ENCODE measurements around the gene TMPRSS2. TPM values are rescaled to one million over a fixed set of nuclear protein-coding genes. Genes with fewer than 3 reads are reported as not detected.
A peak's percentile ranks its signal among the peaks of the same experiment; 100 is the strongest.
"Not testable (repeated sequence)": the region's sequence is repeated elsewhere in the genome, so short reads cannot be mapped to it uniquely, and the experiment has no call there.

TMPRSS2 gene
- total RNA-seq, 1 donor from 2014 or later, result 1.3 TPM

DNA sequence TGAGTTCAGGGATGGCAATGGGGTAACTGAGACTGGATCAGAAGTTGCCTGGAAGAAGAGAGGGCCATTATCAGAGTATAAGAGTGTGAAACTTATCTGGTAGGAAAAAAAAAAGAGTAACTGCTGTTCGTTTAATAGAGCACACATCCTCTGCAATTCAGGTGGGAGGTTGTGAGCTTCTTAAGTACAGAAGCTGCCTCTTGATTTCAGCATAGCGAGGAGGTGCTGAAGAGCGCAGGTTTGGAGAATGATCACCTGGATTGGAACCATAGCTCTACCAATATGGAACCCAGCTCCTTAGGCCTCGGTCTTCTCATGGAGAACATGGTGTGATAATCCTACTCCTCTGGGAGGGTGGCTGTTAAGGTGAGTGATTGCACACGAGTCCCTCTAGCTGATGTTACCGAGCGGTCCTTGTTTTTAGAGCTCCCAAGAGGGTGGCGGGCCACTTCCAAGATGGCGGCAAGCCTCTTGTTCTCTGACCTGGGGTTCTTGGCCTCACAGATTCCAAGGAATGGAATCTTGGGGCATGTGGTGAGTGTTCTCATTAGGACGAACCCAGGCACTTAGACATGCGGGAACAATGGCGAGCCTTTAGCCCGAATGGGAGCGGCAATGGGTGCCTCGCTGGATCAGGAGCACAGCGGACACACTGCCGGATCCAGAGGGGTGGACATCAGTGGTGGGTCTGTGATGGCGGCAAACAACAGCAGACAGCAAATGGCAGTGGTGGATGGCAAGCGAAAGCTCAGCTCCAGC, 85.2 kb downstream of the TMPRSS2 start:
- Mint-ChIP-seq H3K27me3 (ENCODE audit: low read depth) (peaks cover 15% of the 10 kb centered on the region), H3K27ac (no peak overlapping the region), H3K4me1 (peaks cover 24% of the 10 kb centered on the region), H3K36me3 (no peaks in the 10 kb centered on the region), H3K9me3 (peaks cover 4% of the 10 kb centered on the region), H3K4me3 (no peak overlapping the region)
- TF ChIP-seq, protein P1, sequence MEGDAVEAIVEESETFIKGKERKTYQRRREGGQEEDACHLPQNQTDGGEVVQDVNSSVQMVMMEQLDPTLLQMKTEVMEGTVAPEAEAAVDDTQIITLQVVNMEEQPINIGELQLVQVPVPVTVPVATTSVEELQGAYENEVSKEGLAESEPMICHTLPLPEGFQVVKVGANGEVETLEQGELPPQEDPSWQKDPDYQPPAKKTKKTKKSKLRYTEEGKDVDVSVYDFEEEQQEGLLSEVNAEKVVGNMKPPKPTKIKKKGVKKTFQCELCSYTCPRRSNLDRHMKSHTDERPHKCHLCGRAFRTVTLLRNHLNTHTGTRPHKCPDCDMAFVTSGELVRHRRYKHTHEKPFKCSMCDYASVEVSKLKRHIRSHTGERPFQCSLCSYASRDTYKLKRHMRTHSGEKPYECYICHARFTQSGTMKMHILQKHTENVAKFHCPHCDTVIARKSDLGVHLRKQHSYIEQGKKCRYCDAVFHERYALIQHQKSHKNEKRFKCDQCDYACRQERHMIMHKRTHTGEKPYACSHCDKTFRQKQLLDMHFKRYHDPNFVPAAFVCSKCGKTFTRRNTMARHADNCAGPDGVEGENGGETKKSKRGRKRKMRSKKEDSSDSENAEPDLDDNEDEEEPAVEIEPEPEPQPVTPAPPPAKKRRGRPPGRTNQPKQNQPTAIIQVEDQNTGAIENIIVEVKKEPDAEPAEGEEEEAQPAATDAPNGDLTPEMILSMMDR (IDR thresholded peaks at IDR 0.05; ENCODE audit: unreplicated experiment), result no peak
- no peak for DNase-seq (ENCODE audit: low spot score in 2 of 2, unreplicated experiment in 2 of 2)

DNA sequence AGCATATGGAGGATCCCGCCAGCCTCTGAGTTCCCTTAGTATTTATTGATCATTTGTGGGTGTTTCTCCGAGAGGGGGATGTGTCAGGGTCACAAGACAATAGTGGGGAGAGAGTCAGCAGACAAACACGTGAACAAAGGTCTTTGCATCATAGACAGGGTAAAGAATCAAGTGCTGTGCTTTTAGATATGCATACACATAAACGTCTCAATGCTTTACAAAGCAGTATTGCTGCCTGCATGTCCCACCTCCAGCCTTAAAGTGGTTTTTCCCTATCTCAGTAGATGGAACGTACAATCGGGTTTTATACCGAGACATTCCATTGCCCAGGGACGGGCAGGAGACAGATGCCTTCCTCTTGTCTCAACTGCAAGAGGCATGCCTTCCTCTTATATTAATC, 87.0 kb downstream of the TMPRSS2 start:
- peak overlapping the region; percentile 99 for H3K27ac Mint-ChIP-seq
- not testable (repeated sequence) for H3K36me3 Mint-ChIP-seq; DNase-seq (ENCODE audit: low spot score in 2 of 2, unreplicated experiment in 2 of 2); H3K27me3 Mint-ChIP-seq (ENCODE audit: low read depth)
- peaks cover 16% of the 10 kb centered on the region for H3K9me3 Mint-ChIP-seq
- H3K4me3 Mint-ChIP-seq, result peak overlapping the region; percentile 87
- H3K4me1 Mint-ChIP-seq, result peaks cover 24% of the 10 kb centered on the region

DNA sequence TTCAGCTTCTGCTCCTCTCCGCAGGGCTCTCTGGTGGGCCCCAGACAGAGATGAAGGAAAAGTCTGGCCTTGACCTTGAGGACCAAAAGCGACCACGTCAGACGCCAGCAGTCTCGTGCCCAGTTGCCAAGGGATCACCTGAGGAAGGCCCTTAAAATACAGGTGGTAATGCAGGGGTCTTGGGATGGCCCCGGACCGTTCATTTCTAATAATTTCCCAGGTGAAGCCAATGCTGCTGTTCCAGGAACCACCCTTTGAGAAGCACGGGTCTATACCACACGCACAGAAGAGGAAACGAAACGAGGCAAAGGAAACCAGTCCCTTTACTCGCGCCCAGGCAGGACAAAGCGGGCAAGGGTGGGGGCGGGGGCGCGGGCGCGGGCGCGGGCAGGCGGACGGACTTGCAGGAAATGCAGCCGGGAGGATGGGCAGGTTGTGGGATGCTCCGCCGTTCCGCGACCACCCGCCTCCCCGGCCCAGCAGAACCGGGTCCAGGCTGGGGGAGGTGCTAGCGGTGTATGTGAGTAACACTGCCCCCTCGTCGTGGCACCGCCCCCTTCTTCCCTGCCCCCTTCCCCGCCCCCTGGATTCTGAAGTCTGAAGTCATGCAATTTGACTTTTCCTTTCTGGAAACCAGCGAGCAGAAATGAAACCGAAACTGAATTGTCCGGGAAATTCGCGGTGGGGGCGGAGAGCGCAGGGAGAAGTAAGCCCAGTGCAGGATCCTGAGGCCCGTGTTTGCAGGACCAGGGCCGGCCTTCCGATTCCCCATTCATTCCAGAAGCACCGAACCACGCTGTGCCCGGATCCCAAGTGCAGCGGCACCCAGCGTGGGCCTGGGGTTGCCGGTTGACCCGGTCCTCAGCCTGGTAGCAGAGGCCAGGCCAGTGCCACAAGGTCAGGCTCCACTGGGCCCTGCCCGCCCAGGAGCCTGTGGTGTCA, 87.8 kb downstream of the TMPRSS2 start:
- peak overlapping the region; percentile 87 for H3K4me3 Mint-ChIP-seq
- H3K36me3 Mint-ChIP-seq, result no peaks in the 10 kb centered on the region
- peaks cover 24% of the 10 kb centered on the region for H3K4me1 Mint-ChIP-seq
- TF ChIP-seq, protein P1 (IDR thresholded peaks at IDR 0.05; ENCODE audit: unreplicated experiment), result no peak
- peak; percentile 40 to 79 for DNase-seq (ENCODE audit: low spot score in 2 of 2, unreplicated experiment in 2 of 2)
- H3K9me3 Mint-ChIP-seq, result peaks cover 25% of the 10 kb centered on the region
- H3K27ac Mint-ChIP-seq, result peak overlapping the region; percentile 99
- H3K27me3 Mint-ChIP-seq (ENCODE audit: low read depth), result peaks cover 7% of the 10 kb centered on the region

GRCh38 chr21:41418956-41419680, 88.8 kb downstream of the TMPRSS2 start:
- no peak for DNase-seq (ENCODE audit: low spot score in 2 of 2, unreplicated experiment in 2 of 2)
- Mint-ChIP-seq H3K27ac (peak overlapping the region; percentile 69), H3K4me3 (peak overlapping the region; percentile 87), H3K36me3 (no peaks in the 10 kb centered on the region), H3K27me3 (ENCODE audit: low read depth) (peaks cover 11% of the 10 kb centered on the region), H3K4me1 (peaks cover 24% of the 10 kb centered on the region), H3K9me3 (peaks cover 33% of the 10 kb centered on the region)
- TF ChIP-seq, protein P1 (IDR thresholded peaks at IDR 0.05; ENCODE audit: unreplicated experiment), result no peak

- peaks cover 38% of the 10 kb centered on the region for H3K9me3 Mint-ChIP-seq
- no peak for DNase-seq (ENCODE audit: low spot score in 2 of 2, unreplicated experiment in 2 of 2)
- H3K27ac Mint-ChIP-seq, result peak overlapping the region; percentile 80
- peaks cover 11% of the 10 kb centered on the region for H3K27me3 Mint-ChIP-seq (ENCODE audit: low read depth)
- H3K4me1 Mint-ChIP-seq, result peaks cover 24% of the 10 kb centered on the region
- H3K36me3 Mint-ChIP-seq, result no peaks in the 10 kb centered on the region
- no peak overlapping the region for H3K4me3 Mint-ChIP-seq
- TF ChIP-seq, protein P1 (IDR thresholded peaks at IDR 0.05; ENCODE audit: unreplicated experiment), result no peak
Observed at GRCh38 chr21:41418393-41418792, 89.6 kb downstream of the TMPRSS2 start.

DNA sequence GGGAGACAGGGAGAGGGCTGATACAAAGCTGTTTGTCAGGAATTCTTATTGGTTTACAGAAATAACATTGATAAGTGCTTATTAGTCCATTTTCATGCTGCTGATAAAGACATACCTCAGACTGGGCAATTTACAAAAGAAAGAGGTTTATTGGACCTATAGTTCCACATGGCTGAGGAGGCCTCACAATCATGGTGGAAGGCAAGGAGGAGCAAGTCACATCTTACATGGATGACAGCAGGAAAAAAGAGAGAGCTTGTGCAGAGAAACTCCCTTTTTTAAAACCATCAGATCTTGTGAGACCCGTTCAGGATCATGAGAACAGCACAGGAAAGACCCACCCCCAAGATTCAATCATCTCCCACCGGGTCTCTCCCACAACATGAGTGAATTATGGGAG, 90.5 kb downstream of the TMPRSS2 start:
- Mint-ChIP-seq H3K4me1 (peaks cover 24% of the 10 kb centered on the region), H3K9me3 (peaks cover 46% of the 10 kb centered on the region), H3K27me3 (ENCODE audit: low read depth) (peaks cover 16% of the 10 kb centered on the region)
- H3K36me3 Mint-ChIP-seq; DNase-seq (ENCODE audit: low spot score in 2 of 2, unreplicated experiment in 2 of 2); H3K4me3 Mint-ChIP-seq; H3K27ac Mint-ChIP-seq: not testable (repeated sequence)

Measured in mesothelial cell of epicardium (in vitro differentiated cells).